Activated CD4-positive, alpha-beta T cell treated with anti-CD3 and anti-CD28 coated beads for 1 hour (primary cell): ENCODE data around the gene ATP8A2.

Source experiments
- DNase-seq: peaks from one replicate; pipeline ENCODE4 v3.0.0-alpha.2; 2020

ATP8A2 gene

GRCh38 chr13:25384758-25385410 is 13.1 kb downstream of the ATP8A2 start:
- DNase-seq, result no peak

- DNase-seq, result no peak
These were observed 20.2 kb downstream of the ATP8A2 start for GRCh38 chr13:25391932-25392331.

GRCh38 chr13:25394402-25395060 is 22.8 kb downstream of the ATP8A2 start:
- DNase-seq, result no peak

GRCh38 chr13:25397763-25398162 is 26.0 kb downstream of the ATP8A2 start:
- DNase-seq, result no peak

GRCh38 chr13:25400925-25401324 is 29.2 kb downstream of the ATP8A2 start:
- no peak for DNase-seq

GRCh38 chr13:25401958-25402357 is 30.2 kb downstream of the ATP8A2 start:
- DNase-seq, result no peak

GRCh38 chr13:25406377-25406776 is 34.6 kb downstream of the ATP8A2 start:
- DNase-seq, result no peak

- DNase-seq, result no peak
These were observed 38.2 kb downstream of the ATP8A2 start for GRCh38 chr13:25409938-25410337.

- no peak for DNase-seq
These were observed 43.5 kb downstream of the ATP8A2 start for GRCh38 chr13:25415241-25415640.

- DNase-seq, result no peak
These were observed 45.8 kb downstream of the ATP8A2 start for GRCh38 chr13:25417535-25417934.

GRCh38 chr13:25420161-25420560 is 48.4 kb downstream of the ATP8A2 start:
- DNase-seq, result no peak

GRCh38 chr13:25421612-25422011 is 49.8 kb downstream of the ATP8A2 start:
- no peak for DNase-seq

- DNase-seq, result no peak
These were observed 50.4 kb downstream of the ATP8A2 start for GRCh38 chr13:25422153-25422552.

GRCh38 chr13:25423831-25424230 is 52.1 kb downstream of the ATP8A2 start:
- DNase-seq, result no peak

GRCh38 chr13:25429466-25429865 is 57.7 kb downstream of the ATP8A2 start:
- no peak for DNase-seq

GRCh38 chr13:25432691-25433090 is 60.9 kb downstream of the ATP8A2 start:
- no peak for DNase-seq

- no peak for DNase-seq
These were observed 68.3 kb downstream of the ATP8A2 start for GRCh38 chr13:25440061-25440460.

GRCh38 chr13:25446261-25446660 is 74.5 kb downstream of the ATP8A2 start:
- DNase-seq, result no peak

GRCh38 chr13:25447396-25447795 is 75.6 kb downstream of the ATP8A2 start:
- no peak for DNase-seq

GRCh38 chr13:25453850-25454365 is 82.1 kb downstream of the ATP8A2 start:
- no peak for DNase-seq

GRCh38 chr13:25455146-25455545 is 83.4 kb downstream of the ATP8A2 start:
- DNase-seq, result no peak

GRCh38 chr13:25457566-25457965 is 85.8 kb downstream of the ATP8A2 start:
- no peak for DNase-seq

GRCh38 chr13:25462301-25463125 is 90.7 kb downstream of the ATP8A2 start:
- DNase-seq, result no peak

GRCh38 chr13:25463496-25463895 is 91.7 kb downstream of the ATP8A2 start:
- DNase-seq, result no peak
